WI38 (cell line): ENCODE measurements around the gene SNAP29.

ENCODE experiments used
- H3K4me3 ChIP-seq: 2 replicates; pipeline ENCODE4 v1.5.1; 2011; ENCODE audit warnings: low read depth, mild to moderate bottlenecking, control low read depth, low read length
- CTCF ChIP-seq: IDR thresholded peaks from 2 replicates; pipeline ENCODE4 v1.5.1; 2012; ENCODE audit warnings: low read depth, mild to moderate bottlenecking, control low read depth, low read length

Gene SNAP29

GRCh38 chr22:20869234-20869633, 10.4 kb downstream of the SNAP29 start:
- no peak overlapping the region for H3K4me3 ChIP-seq
- no peak for TF ChIP-seq CTCF

GRCh38 chr22:20873214-20873613, 14.4 kb downstream of the SNAP29 start:
- no peak for TF ChIP-seq CTCF
- H3K4me3 ChIP-seq: no peak overlapping the region

GRCh38 chr22:20875296-20875695, 16.5 kb downstream of the SNAP29 start:
- no peak for TF ChIP-seq CTCF
- no peak overlapping the region for H3K4me3 ChIP-seq

GRCh38 chr22:20877715-20878114, 18.9 kb downstream of the SNAP29 start:
- TF ChIP-seq CTCF: no peak
- no peak overlapping the region for H3K4me3 ChIP-seq

- H3K4me3 ChIP-seq: no peak overlapping the region
- no peak for TF ChIP-seq CTCF
These were observed 22.4 kb downstream of the SNAP29 start for GRCh38 chr22:20881231-20881630.

- TF ChIP-seq CTCF: no peak
- no peak overlapping the region for H3K4me3 ChIP-seq
These were observed 23.3 kb downstream of the SNAP29 start for GRCh38 chr22:20881869-20882815.

GRCh38 chr22:20882855-20883254, 24.0 kb downstream of the SNAP29 start:
- no peak overlapping the region for H3K4me3 ChIP-seq
- no peak for TF ChIP-seq CTCF
